Measurements from ENCODE around the gene MRPL11. TPM values are rescaled to one million over a fixed set of nuclear protein-coding genes. Genes with fewer than 3 reads are reported as not detected.

The MRPL11 gene
- total and polyA plus RNA-seq, 2 experiments from 2014 or later: 139 to 237 TPM

DNA sequence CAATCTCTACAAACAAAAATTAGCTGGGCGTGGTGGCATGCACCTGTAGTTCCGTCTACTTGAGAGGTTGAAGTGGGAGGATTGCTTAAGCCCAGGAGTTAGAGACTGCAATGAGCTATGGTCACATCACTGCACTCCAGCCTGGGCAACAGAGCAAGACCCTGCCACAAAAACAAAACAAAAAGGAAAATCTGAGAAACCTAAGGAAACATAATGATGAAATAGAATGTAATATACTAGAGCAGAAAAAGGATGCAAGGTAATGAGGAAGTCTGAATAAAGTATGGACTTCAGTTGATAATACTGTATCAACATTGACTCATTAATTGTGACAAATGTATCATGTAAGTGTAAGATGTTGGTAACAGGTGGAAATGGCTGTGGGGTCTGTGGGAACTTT, 9.7 kb downstream of the MRPL11 start:
- H3K9me2 ChIP-seq (ENCODE audit: insufficient read depth): no peaks in the 10 kb centered on the region
- no peak overlapping the region for H2AFZ ChIP-seq
- H3K4me2 ChIP-seq: no peak overlapping the region
- H3K27ac ChIP-seq (ENCODE audit: low read depth): no peak overlapping the region
- no peak for TF ChIP-seq ZNF331 (CRISPR knock-in tag; IDR thresholded peaks at IDR 0.05; ENCODE audit: low read depth)
- TF ChIP-seq JUNB (IDR thresholded peaks at IDR 0.05; ENCODE audit: unreplicated experiment): no peak
- TF ChIP-seq ZNF114 (CRISPR knock-in tag; IDR thresholded peaks at IDR 0.05): no peak
- no peak for TF ChIP-seq EZH2phosphoT487 (IDR thresholded peaks at IDR 0.05; ENCODE audit: unreplicated experiment)
- TF ChIP-seq, protein P1, sequence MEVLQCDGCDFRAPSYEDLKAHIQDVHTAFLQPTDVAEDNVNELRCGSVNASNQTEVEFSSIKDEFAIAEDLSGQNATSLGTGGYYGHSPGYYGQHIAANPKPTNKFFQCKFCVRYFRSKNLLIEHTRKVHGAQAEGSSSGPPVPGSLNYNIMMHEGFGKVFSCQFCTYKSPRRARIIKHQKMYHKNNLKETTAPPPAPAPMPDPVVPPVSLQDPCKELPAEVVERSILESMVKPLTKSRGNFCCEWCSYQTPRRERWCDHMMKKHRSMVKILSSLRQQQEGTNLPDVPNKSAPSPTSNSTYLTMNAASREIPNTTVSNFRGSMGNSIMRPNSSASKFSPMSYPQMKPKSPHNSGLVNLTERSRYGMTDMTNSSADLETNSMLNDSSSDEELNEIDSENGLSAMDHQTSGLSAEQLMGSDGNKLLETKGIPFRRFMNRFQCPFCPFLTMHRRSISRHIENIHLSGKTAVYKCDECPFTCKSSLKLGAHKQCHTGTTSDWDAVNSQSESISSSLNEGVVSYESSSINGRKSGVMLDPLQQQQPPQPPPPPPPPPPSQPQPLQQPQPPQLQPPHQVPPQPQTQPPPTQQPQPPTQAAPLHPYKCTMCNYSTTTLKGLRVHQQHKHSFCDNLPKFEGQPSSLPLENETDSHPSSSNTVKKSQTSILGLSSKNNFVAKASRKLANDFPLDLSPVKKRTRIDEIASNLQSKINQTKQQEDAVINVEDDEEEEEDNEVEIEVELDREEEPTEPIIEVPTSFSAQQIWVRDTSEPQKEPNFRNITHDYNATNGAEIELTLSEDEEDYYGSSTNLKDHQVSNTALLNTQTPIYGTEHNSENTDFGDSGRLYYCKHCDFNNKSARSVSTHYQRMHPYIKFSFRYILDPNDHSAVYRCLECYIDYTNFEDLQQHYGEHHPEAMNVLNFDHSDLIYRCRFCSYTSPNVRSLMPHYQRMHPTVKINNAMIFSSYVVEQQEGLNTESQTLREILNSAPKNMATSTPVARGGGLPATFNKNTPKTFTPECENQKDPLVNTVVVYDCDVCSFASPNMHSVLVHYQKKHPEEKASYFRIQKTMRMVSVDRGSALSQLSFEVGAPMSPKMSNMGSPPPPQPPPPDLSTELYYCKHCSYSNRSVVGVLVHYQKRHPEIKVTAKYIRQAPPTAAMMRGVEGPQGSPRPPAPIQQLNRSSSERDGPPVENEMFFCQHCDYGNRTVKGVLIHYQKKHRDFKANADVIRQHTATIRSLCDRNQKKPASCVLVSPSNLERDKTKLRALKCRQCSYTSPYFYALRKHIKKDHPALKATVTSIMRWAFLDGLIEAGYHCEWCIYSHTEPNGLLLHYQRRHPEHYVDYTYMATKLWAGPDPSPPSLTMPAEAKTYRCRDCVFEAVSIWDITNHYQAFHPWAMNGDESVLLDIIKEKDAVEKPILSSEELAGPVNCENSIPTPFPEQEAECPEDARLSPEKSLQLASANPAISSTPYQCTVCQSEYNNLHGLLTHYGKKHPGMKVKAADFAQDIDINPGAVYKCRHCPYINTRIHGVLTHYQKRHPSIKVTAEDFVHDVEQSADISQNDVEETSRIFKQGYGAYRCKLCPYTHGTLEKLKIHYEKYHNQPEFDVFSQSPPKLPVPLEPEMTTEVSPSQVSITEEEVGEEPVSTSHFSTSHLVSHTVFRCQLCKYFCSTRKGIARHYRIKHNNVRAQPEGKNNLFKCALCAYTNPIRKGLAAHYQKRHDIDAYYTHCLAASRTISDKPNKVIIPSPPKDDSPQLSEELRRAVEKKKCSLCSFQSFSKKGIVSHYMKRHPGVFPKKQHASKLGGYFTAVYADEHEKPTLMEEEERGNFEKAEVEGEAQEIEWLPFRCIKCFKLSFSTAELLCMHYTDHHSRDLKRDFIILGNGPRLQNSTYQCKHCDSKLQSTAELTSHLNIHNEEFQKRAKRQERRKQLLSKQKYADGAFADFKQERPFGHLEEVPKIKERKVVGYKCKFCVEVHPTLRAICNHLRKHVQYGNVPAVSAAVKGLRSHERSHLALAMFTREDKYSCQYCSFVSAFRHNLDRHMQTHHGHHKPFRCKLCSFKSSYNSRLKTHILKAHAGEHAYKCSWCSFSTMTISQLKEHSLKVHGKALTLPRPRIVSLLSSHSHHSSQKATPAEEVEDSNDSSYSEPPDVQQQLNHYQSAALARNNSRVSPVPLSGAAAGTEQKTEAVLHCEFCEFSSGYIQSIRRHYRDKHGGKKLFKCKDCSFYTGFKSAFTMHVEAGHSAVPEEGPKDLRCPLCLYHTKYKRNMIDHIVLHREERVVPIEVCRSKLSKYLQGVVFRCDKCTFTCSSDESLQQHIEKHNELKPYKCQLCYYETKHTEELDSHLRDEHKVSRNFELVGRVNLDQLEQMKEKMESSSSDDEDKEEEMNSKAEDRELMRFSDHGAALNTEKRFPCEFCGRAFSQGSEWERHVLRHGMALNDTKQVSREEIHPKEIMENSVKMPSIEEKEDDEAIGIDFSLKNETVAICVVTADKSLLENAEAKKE (CRISPR knock-in tag; IDR thresholded peaks at IDR 0.05): no peak
- TF ChIP-seq, protein P2, sequence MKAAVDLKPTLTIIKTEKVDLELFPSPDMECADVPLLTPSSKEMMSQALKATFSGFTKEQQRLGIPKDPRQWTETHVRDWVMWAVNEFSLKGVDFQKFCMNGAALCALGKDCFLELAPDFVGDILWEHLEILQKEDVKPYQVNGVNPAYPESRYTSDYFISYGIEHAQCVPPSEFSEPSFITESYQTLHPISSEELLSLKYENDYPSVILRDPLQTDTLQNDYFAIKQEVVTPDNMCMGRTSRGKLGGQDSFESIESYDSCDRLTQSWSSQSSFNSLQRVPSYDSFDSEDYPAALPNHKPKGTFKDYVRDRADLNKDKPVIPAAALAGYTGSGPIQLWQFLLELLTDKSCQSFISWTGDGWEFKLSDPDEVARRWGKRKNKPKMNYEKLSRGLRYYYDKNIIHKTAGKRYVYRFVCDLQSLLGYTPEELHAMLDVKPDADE (IDR thresholded peaks at IDR 0.05): no peak
- TF ChIP-seq, protein P3, sequence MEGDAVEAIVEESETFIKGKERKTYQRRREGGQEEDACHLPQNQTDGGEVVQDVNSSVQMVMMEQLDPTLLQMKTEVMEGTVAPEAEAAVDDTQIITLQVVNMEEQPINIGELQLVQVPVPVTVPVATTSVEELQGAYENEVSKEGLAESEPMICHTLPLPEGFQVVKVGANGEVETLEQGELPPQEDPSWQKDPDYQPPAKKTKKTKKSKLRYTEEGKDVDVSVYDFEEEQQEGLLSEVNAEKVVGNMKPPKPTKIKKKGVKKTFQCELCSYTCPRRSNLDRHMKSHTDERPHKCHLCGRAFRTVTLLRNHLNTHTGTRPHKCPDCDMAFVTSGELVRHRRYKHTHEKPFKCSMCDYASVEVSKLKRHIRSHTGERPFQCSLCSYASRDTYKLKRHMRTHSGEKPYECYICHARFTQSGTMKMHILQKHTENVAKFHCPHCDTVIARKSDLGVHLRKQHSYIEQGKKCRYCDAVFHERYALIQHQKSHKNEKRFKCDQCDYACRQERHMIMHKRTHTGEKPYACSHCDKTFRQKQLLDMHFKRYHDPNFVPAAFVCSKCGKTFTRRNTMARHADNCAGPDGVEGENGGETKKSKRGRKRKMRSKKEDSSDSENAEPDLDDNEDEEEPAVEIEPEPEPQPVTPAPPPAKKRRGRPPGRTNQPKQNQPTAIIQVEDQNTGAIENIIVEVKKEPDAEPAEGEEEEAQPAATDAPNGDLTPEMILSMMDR (conservative IDR thresholded peaks at IDR 0.05; ENCODE audit: low read depth in 2 of 2): no peak
- TF ChIP-seq EZH2 (IDR thresholded peaks at IDR 0.05; ENCODE audit: low read depth, unreplicated experiment): no peak
- TF ChIP-seq POLR2AphosphoS5 (IDR thresholded peaks at IDR 0.05; ENCODE audit: low read depth): no peak
- TF ChIP-seq, protein P4, sequence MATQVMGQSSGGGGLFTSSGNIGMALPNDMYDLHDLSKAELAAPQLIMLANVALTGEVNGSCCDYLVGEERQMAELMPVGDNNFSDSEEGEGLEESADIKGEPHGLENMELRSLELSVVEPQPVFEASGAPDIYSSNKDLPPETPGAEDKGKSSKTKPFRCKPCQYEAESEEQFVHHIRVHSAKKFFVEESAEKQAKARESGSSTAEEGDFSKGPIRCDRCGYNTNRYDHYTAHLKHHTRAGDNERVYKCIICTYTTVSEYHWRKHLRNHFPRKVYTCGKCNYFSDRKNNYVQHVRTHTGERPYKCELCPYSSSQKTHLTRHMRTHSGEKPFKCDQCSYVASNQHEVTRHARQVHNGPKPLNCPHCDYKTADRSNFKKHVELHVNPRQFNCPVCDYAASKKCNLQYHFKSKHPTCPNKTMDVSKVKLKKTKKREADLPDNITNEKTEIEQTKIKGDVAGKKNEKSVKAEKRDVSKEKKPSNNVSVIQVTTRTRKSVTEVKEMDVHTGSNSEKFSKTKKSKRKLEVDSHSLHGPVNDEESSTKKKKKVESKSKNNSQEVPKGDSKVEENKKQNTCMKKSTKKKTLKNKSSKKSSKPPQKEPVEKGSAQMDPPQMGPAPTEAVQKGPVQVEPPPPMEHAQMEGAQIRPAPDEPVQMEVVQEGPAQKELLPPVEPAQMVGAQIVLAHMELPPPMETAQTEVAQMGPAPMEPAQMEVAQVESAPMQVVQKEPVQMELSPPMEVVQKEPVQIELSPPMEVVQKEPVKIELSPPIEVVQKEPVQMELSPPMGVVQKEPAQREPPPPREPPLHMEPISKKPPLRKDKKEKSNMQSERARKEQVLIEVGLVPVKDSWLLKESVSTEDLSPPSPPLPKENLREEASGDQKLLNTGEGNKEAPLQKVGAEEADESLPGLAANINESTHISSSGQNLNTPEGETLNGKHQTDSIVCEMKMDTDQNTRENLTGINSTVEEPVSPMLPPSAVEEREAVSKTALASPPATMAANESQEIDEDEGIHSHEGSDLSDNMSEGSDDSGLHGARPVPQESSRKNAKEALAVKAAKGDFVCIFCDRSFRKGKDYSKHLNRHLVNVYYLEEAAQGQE (IDR thresholded peaks at IDR 0.05; ENCODE audit: unreplicated experiment): no peak
- TF ChIP-seq STAT1 (IDR thresholded peaks at IDR 0.05; ENCODE audit: unreplicated experiment): no peak
- no peak for TF ChIP-seq NANOG (IDR thresholded peaks at IDR 0.05; ENCODE audit: borderline replicate concordance)
- no peak for TF ChIP-seq CREB1 (CRISPR knock-in tag; IDR thresholded peaks at IDR 0.05; ENCODE audit: low read depth)
- no peak overlapping the region for H3K4me3 Mint-ChIP-seq
- H3K79me2 ChIP-seq (replicated peaks; ENCODE audit: insufficient read depth): no peaks in the 10 kb centered on the region
- H3K27ac Mint-ChIP-seq: no peak overlapping the region
- no peaks in the 10 kb centered on the region for H3K4me1 ChIP-seq (ENCODE audit: insufficient read depth)
- peaks cover 4% of the 10 kb centered on the region; the same call in 1 of the 2 replicates for H4K20me1 ChIP-seq (replicated peaks; ENCODE audit: insufficient read depth)
- no peak overlapping the region for H3K4me3 ChIP-seq
- H3F3A ChIP-seq (replicated peaks; ENCODE audit: low read depth): peaks cover 9% of the 10 kb centered on the region
- H3K27me3 ChIP-seq (ENCODE audit: insufficient read depth): no peaks in the 10 kb centered on the region
- DNase-seq (ENCODE audit: low spot score) (no peak), ATAC-seq (no peak)
- H3K4me1 Mint-ChIP-seq: no peaks in the 10 kb centered on the region
- no peaks in the 10 kb centered on the region for H3K36me3 ChIP-seq (ENCODE audit: insufficient read depth)
- peaks cover 8% of the 10 kb centered on the region for H3K27me3 Mint-ChIP-seq (ENCODE audit: insufficient read depth, low read depth, poor library complexity)
- H3K9me3 Mint-ChIP-seq: no peaks in the 10 kb centered on the region; the same call in 2 of the 3 replicates
- peaks cover 7% of the 10 kb centered on the region for H3K36me3 Mint-ChIP-seq (ENCODE audit: low read depth)

All from GM23338 (cell line).